ENCODE data around the gene MSLN.

The MSLN gene

DNA sequence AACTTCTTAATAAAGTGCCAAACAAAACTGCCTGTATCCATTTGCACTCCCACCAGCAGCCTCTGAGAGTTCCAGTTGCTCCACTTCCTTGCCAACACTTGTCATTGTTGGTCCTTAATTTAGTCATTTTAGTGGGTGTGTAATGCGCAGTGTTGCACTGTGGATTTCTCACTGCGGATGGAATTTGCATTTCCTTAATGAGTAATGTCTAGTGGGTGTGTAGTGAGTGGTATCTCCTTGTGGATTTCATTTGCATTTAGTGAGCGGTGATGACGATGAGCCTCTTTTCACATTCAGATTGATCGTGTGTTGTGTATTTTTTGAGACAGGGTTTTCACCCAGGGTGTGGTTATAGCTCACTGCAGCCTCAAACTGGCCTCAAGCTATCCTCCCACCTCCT is 4.1 kb upstream of the MSLN start:
- Histone ChIP-seq H3K36me3 (ENCODE audit: insufficient read depth, low read length) (no peaks in the 10 kb centered on the region), H3K4me3 (ENCODE audit: low read length, poor library complexity, severe bottlenecking) (no peak overlapping the region), H3K79me2 (ENCODE audit: insufficient read depth, low read length) (no peaks in the 10 kb centered on the region), H3K9me2 (replicated peaks; ENCODE audit: low read depth, low read length) (no peaks in the 10 kb centered on the region), H3K27me3 (ENCODE audit: insufficient read depth, low read length, poor library complexity, severe bottlenecking) (no peaks in the 10 kb centered on the region), H3K9me3 (ENCODE audit: insufficient read depth, low read depth, low read length) (no peaks in the 10 kb centered on the region), H3K4me2 (ENCODE audit: low read depth, low read length, poor library complexity, severe bottlenecking) (no peak overlapping the region), H3K4me1 (ENCODE audit: insufficient read depth, low read length, poor library complexity, severe bottlenecking) (no peaks in the 10 kb centered on the region), H4K20me1 (ENCODE audit: insufficient read depth, low read length, poor library complexity, severe bottlenecking) (no peaks in the 10 kb centered on the region), H2AFZ (ENCODE audit: low read length) (no peak overlapping the region), H3K9ac (ENCODE audit: low read depth, low read length, poor library complexity, severe bottlenecking) (no peak overlapping the region), H3F3A (ENCODE audit: low read depth) (no peaks in the 10 kb centered on the region)
- TF ChIP-seq, protein P1, sequence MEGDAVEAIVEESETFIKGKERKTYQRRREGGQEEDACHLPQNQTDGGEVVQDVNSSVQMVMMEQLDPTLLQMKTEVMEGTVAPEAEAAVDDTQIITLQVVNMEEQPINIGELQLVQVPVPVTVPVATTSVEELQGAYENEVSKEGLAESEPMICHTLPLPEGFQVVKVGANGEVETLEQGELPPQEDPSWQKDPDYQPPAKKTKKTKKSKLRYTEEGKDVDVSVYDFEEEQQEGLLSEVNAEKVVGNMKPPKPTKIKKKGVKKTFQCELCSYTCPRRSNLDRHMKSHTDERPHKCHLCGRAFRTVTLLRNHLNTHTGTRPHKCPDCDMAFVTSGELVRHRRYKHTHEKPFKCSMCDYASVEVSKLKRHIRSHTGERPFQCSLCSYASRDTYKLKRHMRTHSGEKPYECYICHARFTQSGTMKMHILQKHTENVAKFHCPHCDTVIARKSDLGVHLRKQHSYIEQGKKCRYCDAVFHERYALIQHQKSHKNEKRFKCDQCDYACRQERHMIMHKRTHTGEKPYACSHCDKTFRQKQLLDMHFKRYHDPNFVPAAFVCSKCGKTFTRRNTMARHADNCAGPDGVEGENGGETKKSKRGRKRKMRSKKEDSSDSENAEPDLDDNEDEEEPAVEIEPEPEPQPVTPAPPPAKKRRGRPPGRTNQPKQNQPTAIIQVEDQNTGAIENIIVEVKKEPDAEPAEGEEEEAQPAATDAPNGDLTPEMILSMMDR (conservative IDR thresholded peaks at IDR 0.05; ENCODE audit: low read length), result no peak
- TF ChIP-seq EZH2phosphoT487 (IDR thresholded peaks at IDR 0.05; ENCODE audit: borderline replicate concordance), result no peak

DNA sequence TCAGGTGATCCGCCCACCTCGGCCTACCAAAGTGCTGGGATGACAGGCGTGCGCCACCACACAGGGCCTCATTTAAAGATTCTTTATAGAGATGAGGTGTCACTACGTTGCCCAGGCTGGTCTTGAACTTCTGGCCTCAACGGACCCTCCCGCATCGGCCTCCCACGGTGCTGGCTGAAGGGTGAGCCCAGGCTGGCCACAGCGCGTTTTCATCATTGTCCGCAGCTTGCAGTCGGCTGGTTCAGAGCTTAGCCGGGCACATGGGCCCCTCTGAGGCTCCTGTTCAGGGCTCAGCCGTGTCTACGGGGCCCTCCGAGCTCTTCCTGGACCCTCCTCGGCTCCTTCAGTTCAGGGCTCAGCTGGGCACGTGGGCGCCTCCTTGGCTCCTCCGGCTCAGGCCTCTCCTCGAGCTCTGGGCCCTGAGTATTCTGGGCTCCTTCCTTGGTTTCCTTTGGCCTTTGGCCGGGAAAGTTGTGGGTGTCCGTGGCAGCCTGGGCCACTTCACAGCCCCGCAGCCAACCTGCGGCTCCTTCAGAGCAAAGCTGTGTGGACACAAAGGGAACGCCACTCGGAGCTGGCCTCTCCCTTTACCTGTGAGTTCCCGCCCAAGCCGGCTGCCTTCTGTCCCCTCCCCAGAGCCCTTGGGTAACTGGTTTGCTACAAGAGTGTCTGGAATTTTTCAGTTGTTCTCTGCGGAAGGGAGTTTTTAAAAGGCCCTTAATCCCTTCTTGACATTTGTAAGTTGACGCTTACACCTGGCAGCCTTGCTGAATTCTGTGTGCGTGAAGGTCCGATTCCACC is 1.2 kb upstream of the MSLN start:
- TF ChIP-seq EZH2phosphoT487 (IDR thresholded peaks at IDR 0.05; ENCODE audit: borderline replicate concordance), result no peak
- TF ChIP-seq, protein P1 (conservative IDR thresholded peaks at IDR 0.05; ENCODE audit: low read length), result no peak
- H3K36me3 ChIP-seq (ENCODE audit: insufficient read depth, low read length), result no peaks in the 10 kb centered on the region
- H3K4me1 ChIP-seq (ENCODE audit: insufficient read depth, low read length, poor library complexity, severe bottlenecking), result no peaks in the 10 kb centered on the region
- no peaks in the 10 kb centered on the region for H3F3A ChIP-seq (ENCODE audit: low read depth)
- no peaks in the 10 kb centered on the region for H3K9me3 ChIP-seq (ENCODE audit: insufficient read depth, low read depth, low read length)
- no peak overlapping the region for H3K9ac ChIP-seq (ENCODE audit: low read depth, low read length, poor library complexity, severe bottlenecking)
- no peak overlapping the region for H2AFZ ChIP-seq (ENCODE audit: low read length)
- H3K27me3 ChIP-seq (ENCODE audit: insufficient read depth, low read length, poor library complexity, severe bottlenecking), result no peaks in the 10 kb centered on the region
- no peak overlapping the region for H3K4me3 ChIP-seq (ENCODE audit: low read length, poor library complexity, severe bottlenecking)
- H3K4me2 ChIP-seq (ENCODE audit: low read depth, low read length, poor library complexity, severe bottlenecking), result no peak overlapping the region
- H3K9me2 ChIP-seq (replicated peaks; ENCODE audit: low read depth, low read length), result no peaks in the 10 kb centered on the region
- no peaks in the 10 kb centered on the region for H4K20me1 ChIP-seq (ENCODE audit: insufficient read depth, low read length, poor library complexity, severe bottlenecking)
- no peaks in the 10 kb centered on the region for H3K79me2 ChIP-seq (ENCODE audit: insufficient read depth, low read length)

DNA sequence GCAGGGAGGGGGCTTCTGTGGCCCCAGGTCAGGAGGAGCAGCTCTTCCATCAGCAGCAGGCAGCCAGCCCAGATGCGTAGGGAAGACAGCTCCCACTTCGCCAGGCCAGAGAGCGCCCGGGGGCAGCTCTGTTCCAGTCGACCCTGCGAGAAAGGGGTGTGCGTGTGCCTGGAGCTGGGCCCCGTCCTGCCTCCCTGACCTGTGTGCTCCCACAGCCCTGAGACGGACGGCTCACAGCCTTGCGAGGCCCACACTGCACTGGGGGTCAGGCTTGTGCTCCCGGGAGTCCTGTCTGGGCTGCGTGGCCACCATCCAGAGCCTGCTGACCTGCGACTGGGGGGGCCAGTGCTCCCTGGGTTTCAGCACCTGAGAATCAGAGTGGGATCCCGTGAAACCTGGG is 469 bp upstream of the MSLN start:
- no peaks in the 10 kb centered on the region for H3K9me2 ChIP-seq (replicated peaks; ENCODE audit: low read depth, low read length)
- TF ChIP-seq, protein P1 (conservative IDR thresholded peaks at IDR 0.05; ENCODE audit: low read length), result no peak
- no peak for TF ChIP-seq EZH2phosphoT487 (IDR thresholded peaks at IDR 0.05; ENCODE audit: borderline replicate concordance)
- no peaks in the 10 kb centered on the region for H4K20me1 ChIP-seq (ENCODE audit: insufficient read depth, low read length, poor library complexity, severe bottlenecking)
- no peak overlapping the region for H3K9ac ChIP-seq (ENCODE audit: low read depth, low read length, poor library complexity, severe bottlenecking)
- H3F3A ChIP-seq (ENCODE audit: low read depth), result no peaks in the 10 kb centered on the region
- H2AFZ ChIP-seq (ENCODE audit: low read length), result no peak overlapping the region
- no peak overlapping the region for H3K4me3 ChIP-seq (ENCODE audit: low read length, poor library complexity, severe bottlenecking)
- no peaks in the 10 kb centered on the region for H3K4me1 ChIP-seq (ENCODE audit: insufficient read depth, low read length, poor library complexity, severe bottlenecking)
- H3K4me2 ChIP-seq (ENCODE audit: low read depth, low read length, poor library complexity, severe bottlenecking), result no peak overlapping the region
- H3K9me3 ChIP-seq (ENCODE audit: insufficient read depth, low read depth, low read length), result no peaks in the 10 kb centered on the region
- no peaks in the 10 kb centered on the region for H3K36me3 ChIP-seq (ENCODE audit: insufficient read depth, low read length)
- no peaks in the 10 kb centered on the region for H3K27me3 ChIP-seq (ENCODE audit: insufficient read depth, low read length, poor library complexity, severe bottlenecking)
- H3K79me2 ChIP-seq (ENCODE audit: insufficient read depth, low read length), result no peaks in the 10 kb centered on the region

Data from Loucy (cell line).